ENCODE measurements around the gene CDRT15L2.
"Not testable (repeated sequence)": the region's sequence is repeated elsewhere in the genome, so short reads cannot be mapped to it uniquely, and the experiment has no call there.

CDRT15L2 gene

DNA sequence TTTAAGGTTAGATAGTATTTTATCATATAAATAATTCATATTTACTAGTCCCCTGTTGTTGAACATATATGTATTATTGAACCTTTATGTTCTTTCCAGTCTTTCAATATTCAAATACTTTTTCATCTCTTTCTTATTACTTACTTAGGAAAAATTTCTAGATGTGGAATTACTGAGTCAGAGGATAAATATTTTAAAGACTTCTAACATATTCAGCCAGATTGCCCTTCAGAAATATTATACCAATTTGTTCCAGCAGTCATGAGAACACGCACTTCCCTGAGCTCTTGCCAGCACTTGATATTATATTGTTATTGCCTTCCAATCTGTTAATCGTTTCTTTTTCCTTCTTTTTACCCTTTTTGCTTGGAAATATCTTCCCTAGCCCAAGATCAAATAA is 4.5 kb upstream of the CDRT15L2 start:
- DNase-seq (ENCODE audit: low read depth) = not testable (repeated sequence)

DNA sequence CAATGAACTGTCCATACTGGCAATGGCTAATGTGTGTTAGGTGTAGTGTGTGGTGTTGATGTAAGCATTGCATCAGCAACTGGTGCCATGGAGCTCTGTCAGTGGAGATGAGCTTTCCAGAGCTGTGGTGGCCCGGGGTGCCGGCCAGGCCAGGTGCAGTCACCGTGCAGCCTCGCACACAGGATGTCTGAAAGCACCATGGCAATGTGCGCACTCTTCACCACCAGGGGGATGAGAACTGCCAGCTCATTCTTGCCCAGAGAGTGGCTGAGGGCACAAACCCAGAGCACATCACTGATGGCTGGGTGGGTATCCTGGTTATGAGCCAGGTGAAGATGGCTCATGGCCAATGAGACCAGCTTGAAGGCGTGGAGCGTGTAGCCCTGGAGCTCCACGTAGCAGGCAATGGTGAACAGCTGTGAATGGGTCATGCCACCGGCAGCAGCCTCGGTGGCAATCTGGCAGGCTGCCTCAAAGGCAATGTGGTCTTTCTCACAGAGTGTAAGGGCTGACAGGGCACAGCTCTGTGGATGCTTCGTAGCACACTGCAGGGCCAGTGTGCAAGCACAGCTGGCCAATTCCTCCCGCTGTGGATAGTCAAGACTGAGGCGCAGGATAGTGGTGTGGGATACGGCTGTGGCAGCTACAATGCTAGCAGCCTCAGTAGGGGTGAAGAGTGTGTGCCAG is 4.5 kb downstream of the CDRT15L2 start:
- not testable (repeated sequence) for DNase-seq (ENCODE audit: low read depth)

DNA sequence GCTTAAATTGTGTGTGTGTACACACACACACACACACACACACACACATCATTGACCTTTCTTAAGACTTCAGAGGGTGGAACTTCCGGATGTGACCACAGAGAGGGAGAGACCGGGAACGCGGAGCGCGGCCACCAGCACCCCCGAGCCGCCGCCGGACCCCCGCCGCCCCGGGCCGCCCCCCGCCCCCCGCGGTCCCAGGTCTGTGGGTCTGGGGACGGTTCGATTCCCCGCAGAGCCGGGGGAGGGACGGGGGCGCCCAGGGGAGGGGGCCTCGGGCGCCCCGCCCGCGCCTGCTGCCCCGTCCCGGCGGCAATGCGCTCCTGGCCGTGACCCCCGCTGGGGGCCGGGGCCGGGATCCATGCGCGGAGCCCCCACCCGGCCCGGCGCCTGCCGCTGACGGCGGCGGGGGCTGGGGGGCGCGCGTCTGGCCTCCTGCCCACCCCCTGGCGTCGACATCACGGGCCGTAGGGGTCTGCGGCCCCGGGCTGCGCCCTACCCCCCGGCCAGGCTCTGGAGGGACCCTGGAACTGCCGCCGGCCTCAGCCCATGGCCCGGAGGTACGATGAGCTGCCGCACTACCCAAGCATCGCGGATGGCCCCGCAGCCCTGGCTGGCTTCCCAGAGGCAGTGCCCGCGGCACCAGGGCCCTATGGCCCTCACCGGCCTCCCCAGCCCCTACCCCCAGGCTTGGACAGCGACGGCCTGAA is 9.4 kb downstream of the CDRT15L2 start:
- not testable (repeated sequence) for DNase-seq (ENCODE audit: low read depth)

DNA sequence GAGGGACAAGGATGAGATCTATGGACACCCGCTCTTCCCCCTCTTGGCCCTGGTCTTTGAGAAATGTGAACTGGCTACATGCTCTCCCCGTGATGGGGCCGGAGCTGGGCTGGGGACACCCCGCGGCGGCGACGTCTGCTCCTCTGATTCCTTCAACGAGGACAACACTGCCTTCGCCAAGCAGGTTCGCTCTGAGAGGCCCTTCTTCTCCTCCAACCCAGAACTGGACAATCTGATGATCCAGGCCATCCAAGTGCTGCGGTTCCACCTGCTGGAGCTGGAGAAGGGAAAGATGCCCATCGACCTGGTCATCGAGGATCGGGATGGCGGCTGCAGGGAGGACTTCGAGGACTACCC is 9.9 kb downstream of the CDRT15L2 start:
- not testable (repeated sequence) for DNase-seq (ENCODE audit: low read depth)

DNA sequence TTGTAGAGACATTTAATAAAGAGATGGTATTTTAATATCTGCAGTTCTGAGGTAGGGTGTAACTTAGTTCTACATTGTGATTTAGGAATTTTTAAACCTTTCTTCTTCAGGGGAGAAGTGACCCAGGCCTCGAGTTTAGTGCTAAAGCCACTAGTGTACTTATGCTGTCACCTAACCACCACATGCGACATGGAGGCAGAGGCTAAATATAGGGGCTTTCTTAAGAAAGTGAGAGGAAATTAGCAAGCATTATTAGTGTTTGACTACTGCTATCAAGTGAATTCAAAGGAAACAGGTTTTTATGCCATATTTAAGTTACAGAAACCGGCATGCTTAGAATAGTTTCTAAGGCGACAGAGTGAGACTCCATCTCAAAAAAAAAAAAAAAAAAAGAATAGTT is 11.5 kb downstream of the CDRT15L2 start:
- DNase-seq (ENCODE audit: low read depth) = not testable (repeated sequence)

DNA sequence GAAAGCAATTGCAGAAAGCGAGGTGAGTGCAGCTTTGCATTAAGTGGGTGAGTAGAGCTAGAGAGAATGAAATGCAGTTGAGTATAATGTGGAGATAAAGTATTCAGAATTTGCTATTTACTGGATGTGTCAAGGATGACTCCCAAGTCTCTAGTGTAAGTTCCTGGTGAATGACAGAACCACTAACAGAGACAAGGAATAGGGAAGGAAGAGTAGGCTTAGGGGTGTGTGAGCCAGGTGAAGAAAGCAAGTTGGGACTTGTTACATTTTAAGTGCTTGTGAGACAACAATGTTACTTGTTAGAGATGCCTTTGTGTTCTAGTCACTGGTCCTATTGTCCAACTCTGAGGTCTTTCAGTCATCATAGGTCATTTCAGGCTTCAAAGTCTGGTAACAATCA is 26.0 kb downstream of the CDRT15L2 start:
- not testable (repeated sequence) for DNase-seq (ENCODE audit: low read depth)

DNA sequence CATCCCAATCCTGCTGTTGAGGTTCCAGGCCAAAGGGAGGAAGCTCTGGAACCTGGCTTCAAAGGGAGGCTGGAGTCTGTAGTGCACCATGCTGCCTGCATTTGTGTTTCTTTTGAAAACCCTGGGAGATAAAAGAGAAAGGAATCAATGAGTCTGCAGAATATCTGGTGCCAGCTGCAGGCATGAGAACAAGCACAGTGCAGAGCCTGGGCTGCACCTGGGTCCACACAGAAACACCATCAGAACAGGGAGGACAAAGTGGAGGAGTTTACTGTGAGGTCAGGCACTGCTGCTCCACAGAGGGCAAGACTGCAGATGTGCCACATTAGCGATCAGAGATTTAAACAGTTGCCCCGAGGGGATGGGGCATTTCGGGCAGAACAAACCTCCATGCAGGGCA is 30.0 kb downstream of the CDRT15L2 start:
- not testable (repeated sequence) for DNase-seq (ENCODE audit: low read depth)

DNA sequence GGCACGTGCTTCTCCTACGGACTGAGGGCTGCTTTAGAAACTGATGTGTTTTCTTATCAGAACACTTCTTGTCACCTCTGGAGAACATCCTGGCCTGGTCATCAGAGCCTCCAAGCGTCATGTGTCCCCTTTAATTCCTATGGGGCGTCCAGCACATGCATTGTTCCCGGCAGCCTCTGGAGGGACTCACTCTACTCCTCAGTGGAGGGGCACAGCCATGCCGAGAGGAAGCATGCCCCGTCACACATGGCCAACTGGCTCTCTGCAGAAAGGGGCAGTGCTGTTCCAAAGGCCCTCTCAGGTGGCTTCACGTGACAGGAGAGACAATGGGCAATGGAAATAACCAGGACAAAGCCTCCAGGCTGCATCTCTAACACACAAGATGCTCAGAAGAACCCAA is 31.8 kb downstream of the CDRT15L2 start:
- no peak for DNase-seq (ENCODE audit: low read depth)

DNA sequence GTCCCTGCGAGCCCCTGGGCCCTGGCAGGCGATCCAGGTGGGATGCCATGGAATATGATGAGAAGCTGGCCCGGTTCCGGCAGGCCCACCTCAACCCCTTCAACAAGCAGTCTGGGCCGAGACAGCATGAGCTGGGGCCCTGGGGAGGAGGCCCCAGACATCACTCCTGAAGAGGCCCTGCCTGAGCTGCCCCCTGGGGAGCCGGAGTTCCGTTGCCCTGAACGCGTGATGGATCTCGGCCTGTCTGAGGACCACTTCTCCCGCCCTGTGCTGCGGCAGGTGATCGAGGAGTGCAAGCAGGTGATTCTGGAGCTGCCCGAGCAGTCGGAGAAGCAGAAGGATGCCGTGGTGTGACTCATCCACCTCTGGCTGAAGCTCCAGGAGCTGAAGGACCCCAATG is 33.1 kb downstream of the CDRT15L2 start:
- DNase-seq (ENCODE audit: low read depth) = no peak

DNA sequence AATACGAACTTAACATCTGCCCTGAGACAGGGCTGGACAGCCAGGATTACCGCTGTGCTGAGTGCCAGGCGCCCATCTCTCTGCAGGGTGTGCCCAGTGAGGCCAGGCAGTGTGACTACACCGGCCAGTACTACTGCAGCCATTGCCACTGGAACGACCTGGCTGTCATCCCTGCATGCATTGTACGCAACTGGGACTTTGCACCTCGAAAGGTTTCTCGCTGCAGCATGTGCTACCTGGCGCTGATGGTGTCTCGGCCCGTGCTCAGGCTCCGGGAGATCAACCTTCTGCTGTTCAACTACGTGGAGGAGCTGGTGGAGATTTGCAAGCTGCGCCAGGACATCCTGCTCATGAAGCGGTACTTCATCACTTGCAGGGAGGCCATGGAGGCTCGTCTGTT is 33.7 kb downstream of the CDRT15L2 start:
- no peak for DNase-seq (ENCODE audit: low read depth)

DNA sequence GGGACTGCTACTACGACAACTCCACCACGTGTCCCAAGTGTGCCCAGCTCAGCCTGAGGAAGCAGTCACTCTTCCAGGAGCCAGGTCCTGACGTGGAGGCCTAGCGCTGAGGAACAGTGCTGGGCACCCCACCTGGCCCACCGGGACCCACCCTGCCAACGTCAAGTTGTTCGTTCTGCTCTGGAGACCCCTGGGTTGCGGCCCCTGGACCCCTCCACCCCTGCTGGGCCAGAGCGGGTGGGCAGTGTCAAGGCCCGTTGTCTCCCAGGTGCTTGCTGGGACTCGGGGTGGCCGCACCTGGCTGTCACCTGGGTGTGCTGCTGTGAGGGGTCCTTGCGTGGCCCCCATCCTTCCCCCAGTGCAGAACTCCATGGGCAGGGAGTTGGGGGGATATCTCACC is 34.4 kb downstream of the CDRT15L2 start:
- DNase-seq (ENCODE audit: low read depth) = no peak

DNA sequence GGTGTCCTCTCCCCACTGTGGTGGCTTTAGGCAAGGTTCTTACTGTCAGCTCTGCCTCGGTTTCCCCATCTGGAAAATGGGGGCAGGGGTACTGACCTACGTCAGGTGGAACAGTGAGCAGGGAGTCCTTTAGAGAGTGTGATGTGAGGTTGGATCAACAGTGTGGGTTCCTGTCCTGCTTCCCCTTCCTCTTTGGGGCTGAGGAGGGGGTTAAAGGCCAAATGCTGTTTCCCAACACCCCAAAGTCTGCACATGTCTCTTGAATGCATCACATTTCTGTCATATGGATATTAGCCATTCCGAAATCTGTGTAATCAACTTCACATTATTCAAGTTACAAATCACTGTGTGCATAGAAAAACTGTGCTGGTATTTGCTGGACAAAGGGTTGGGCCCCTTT is 35.9 kb downstream of the CDRT15L2 start:
- DNase-seq (ENCODE audit: low read depth) = not testable (repeated sequence)
